Fibroblast of skin of scalp (primary cell): ENCODE measurements around the gene FAM210A.

Source experiments
- DNase-seq: peaks from one replicate; pipeline ENCODE4 v3.0.0-alpha.2; 2013

The FAM210A gene

GRCh38 chr18:13643261-13643751 lies 83.1 kb downstream of the FAM210A start:
- DNase-seq: no peak

GRCh38 chr18:13642440-13642827 lies 83.9 kb downstream of the FAM210A start:
- DNase-seq: no peak

GRCh38 chr18:13641551-13642439 lies 84.6 kb downstream of the FAM210A start:
- no peak for DNase-seq

DNA sequence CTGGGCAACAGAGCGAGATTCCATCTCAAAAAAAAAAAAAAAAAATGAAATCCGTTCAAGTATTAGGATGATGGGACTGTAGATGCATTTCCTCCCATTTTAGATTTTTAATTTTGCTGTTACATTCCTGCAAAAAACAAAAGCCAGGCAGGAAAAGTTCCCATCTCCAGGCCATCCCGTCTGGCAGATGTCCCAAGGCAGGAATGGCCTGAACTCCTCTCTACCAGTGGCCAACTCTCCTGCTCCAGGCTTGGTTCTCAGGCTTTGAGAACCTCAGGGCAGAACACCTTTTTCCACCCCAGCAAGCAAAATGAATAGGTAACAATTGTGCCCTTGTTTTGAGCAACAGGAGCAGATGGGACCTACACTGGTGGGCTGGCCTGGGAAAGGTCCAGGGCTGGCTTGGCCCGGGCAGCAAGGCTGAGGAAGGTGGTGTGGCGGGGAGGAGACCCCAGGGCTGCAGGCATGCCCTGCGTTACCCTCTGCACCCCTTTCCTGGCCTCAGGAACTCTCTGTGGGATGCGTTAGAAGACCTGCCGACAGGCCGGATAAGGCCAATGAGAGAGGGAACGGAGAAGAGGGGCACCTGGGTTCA lies 86.0 kb downstream of the FAM210A start:
- no peak for DNase-seq

GRCh38 chr18:13638719-13639595 lies 87.4 kb downstream of the FAM210A start:
- no peak for DNase-seq

DNA sequence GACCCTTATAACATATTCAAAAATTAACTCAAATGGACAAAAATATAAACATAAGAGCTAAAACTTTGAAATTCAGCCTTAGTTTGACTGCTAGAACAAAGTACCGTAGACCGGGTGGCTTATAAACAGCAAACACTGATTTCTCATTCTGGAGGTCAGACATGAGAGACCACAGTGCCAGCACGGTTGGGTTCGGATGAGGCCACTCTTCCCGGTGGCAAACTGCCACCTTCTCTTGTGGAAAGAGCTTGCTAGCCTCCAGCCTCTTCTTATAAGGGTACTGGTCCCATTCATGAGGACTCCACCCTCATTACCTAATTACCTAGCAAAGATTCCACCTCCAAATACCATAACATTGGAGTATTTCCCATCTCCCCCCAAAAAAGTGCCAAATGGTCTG lies 91.3 kb downstream of the FAM210A start:
- no peak for DNase-seq

GRCh38 chr18:13633700-13634099 lies 92.7 kb downstream of the FAM210A start:
- no peak for DNase-seq

- no peak for DNase-seq
Measured at GRCh38 chr18:13630716-13631268, 95.6 kb downstream of the FAM210A start.

- DNase-seq: peak; percentile 71
Measured at GRCh38 chr18:13629841-13630715, 96.3 kb downstream of the FAM210A start.

DNA sequence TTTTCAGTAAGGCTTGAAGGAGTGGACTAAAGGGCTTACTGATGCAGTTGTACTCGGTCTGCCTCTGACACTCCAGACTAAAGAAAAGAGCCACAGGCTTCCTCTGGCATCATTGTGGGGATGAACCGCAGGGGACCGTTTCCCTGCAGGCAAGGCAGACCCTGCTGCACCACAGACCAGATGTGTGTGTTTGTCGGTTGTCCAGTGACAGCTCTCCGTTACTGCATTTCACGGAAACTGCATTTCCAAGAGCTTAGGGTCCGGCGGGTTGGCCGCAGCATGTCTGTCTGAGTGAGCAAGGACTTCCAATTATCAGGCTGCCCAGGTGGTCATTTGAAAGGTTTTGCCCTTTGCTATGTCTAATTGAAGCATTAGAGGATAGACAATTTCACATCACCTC lies 98.1 kb downstream of the FAM210A start:
- no peak for DNase-seq

DNA sequence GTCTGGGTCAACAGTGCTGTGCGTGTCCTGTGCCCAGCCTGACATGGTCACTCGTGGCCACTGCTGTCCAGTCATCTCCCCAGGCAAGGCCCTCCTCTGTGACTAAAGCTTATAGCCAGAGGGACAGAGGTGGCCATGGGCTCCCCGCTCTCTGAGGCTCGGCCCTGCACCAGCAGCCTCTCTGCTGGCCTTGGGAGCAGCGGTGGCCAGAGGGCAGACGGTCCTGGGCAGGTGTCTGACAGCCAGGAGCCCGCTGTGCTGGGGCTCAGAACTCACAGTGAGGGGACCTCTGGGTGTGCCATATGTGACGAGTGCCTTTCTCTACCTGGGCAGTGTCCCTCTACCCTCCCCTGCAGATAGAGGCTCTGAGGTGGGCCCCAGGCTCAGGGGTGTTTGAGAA lies 98.7 kb downstream of the FAM210A start:
- DNase-seq: no peak

GRCh38 chr18:13626544-13626908 lies 99.8 kb downstream of the FAM210A start:
- no peak for DNase-seq

DNA sequence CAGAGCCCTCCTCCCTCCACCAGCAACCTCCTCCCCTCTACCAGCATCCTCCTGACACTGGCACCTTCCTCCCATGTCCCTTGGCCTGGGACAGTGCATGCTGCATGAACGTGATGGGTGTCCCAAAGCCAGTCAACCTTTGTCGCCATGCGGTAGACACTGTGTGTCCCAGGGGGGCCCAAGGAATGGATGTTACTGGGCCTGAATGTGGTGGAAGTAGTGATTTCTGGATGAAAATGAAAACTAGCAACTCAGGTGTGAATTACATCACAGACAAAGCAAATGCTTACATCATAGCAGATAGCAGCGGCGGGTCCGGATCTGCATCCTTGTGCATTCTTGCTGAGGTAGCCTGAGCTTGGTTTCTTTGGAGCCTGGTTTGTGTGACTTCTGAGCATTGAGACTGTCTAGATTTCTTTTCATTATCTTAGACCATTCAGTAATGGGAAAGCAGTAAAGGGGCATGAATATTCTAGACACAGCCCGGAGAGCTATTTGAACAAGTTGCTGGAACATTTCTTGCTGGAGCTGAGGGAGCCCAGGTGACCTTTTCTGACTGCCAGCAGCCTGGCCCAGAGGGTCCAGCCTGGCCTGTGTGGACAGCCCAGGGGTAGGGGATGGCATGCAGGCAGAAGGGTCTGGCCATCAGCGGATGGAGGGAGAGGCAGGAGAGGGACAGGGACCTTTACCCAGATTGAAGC lies 100.4 kb downstream of the FAM210A start:
- DNase-seq: no peak

DNA sequence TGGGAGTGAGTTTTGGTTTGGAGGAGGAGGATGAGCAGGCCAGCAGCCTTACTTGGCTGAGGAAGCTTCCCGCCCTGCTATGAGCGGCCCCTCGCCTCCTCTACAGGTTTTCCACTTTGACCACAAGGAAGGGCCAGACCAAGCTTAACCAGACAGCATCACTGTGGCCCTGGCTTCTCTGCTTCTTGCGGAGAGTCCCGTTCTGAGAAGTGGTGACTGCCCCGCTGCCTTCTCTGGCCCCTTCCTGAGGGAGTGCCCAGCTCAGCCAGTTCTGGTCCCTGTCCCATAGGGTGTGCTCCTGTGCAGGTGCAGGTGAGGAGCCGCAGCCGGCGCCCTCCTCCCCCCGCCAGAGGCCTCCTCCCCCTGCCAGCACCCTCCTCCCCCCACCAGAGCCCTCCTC lies 101.0 kb downstream of the FAM210A start:
- DNase-seq: no peak

- DNase-seq: no peak
Measured at GRCh38 chr18:13624563-13625237, 101.7 kb downstream of the FAM210A start.

- no peak for DNase-seq
Measured at GRCh38 chr18:13623871-13624270, 102.5 kb downstream of the FAM210A start.

GRCh38 chr18:13623348-13623747 lies 103.0 kb downstream of the FAM210A start:
- DNase-seq: no peak

DNA sequence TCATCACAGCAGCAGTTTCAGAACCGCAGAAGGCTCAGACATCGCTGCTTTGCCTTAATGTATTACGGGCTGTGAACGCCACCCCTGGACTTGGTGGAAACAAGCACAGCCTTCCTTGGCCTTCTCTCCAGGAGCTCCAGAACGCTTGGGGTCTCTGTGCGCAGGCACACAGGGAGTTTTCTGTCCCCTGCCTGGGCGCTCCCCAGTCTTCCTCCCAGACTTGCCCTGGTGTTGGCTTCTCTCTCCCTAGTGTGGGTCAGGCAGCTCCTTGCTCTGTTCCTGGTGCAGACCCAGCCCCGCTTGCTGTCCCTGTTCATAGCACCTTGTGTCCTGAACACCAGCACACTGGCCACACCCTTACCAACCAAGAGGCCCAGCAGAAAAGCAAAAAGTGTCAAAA lies 103.6 kb downstream of the FAM210A start:
- DNase-seq: no peak

- DNase-seq: no peak
Measured at GRCh38 chr18:13621886-13622619, 104.3 kb downstream of the FAM210A start.

GRCh38 chr18:13621446-13621849 lies 104.9 kb downstream of the FAM210A start:
- DNase-seq: no peak
